K562 (cell line): ENCODE measurements around the gene KAZN. TPM values are rescaled to one million over a fixed set of nuclear protein-coding genes. Genes with fewer than 3 reads are reported as not detected.

Experiments
- ARID2 ChIP-seq: fragments of 450-650 bp; IDR thresholded peaks from 2 replicates; pipeline ENCODE4 v1.6.1; 2017; ENCODE audit warnings: antibody characterized with exemption, mild to moderate bottlenecking
- FOXP1 ChIP-seq: sonication (generic); formaldehyde crosslinking; IDR thresholded peaks from 2 replicates; pipeline ENCODE4 v1.8.0; 2022; ENCODE audit warnings: mild to moderate bottlenecking, missing genetic modification reagents
- polyA plus RNA-seq, 8 experiments: library from polyadenylated mRNA; depleted of rRNA in 4 of 8; stranded (reverse) in 5 of 8; unstranded in 3 of 8; fragments of >200 nt; fragmentation: Nextera tagmentation in 2 of 8; fragmentation: Illumina TruSeq in 1 of 8; extraction: Ambion mirVana in 2 of 8; extraction: Trizol in 1 of 8; gene quantifications; 2 replicates each; pipeline versions ENCODE4 v1.2.1 to v1.2.3, GENCODE V29; 2011 to 2014; ENCODE audit warnings: inconsistent platforms in 1 of 8, missing spikeins in 1 of 8
- total RNA-seq, 7 experiments: library from RNA; depleted of rRNA in 6 of 7; stranded (reverse); fragments of >200 nt in 6 of 7; fragmentation: Illumina TruSeq in 2 of 7; extraction: Trizol in 2 of 7; gene quantifications; 2 replicates each; pipeline versions ENCODE4 v1.2.1 to v1.2.3, GENCODE V29; 2011 to 2021; ENCODE audit warnings: low replicate concordance in 1 of 7
- TF ChIP-seq, protein P1 (sequence below), 3 experiments: fragments of 200-800 bp in 1 of 3; fragments of 250-450 bp in 1 of 3; fragments of 450-650 bp in 1 of 3; sonication (Bioruptor Pico) in 1 of 3; sonication (Bioruptor generic) in 1 of 3; formaldehyde crosslinking in 1 of 3; IDR thresholded peaks; 2 replicates each; pipeline versions ENCODE4 v1.6.1 to v1.8.0; 2016 to 2022; ENCODE audit warnings: mild to moderate bottlenecking in 2 of 3, missing genetic modification characterization in 2 of 3, missing compliant biosample characterization in 1 of 3, moderate library complexity in 1 of 3
- TF ChIP-seq, protein P2 (sequence below): fragments of 250-450 bp; sonication (Bioruptor Pico); IDR thresholded peaks from 2 replicates; pipeline ENCODE4 v1.8.0; 2022; ENCODE audit warnings: inconsistent platforms, mild to moderate bottlenecking, moderate library complexity, borderline replicate concordance
- TF ChIP-seq, protein P3 (sequence below): fragments of 200-400 bp; formaldehyde crosslinking; IDR thresholded peaks from 2 replicates; pipeline ENCODE4 v1.6.1; 2017; ENCODE audit warnings: mild to moderate bottlenecking, low read depth, low read length, moderate library complexity
- TF ChIP-seq, protein P4 (sequence below): fragments of 450-650 bp; formaldehyde crosslinking; IDR thresholded peaks from 2 replicates; pipeline ENCODE4 v1.4.0; 2020; ENCODE audit warnings: mild to moderate bottlenecking, mixed read lengths

Gene KAZN
- total and polyA plus RNA-seq, 9 of the 15 experiments (the other 6 are each of a cell fraction or from before 2014, with no cell fraction given), result 2.1 to 21.6 (median 5.4) TPM

DNA sequence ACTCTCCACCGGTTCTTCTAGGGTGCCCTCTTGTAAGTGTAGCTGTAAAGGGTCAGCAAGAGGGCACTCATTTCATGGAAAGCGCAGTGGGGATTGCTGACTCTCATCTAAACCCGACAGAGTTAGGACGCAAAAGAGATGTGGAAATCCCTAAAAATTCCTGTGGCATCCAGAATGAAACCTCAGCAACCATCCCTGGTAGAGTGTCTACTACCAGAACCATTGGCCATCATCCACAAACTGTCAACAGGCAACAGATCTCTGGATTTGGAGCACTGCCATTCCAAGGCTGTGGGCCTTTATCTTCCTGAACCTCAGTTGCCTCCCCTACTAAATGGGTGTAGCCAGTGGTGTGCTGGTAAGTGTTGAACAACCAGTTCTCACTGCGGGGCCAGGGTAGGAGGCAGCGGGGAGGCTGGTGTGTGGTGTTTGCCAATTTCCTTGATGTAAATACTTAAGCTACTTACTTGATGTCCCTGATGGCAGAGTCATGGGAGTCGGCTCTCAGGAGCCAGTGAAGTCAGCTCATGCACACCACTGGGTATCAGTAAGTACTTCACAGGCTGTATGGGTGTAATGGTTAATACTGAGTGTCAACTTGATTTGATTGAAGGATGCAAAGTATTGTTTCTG, 195.8 kb downstream of the KAZN start (continued):
- TF ChIP-seq, protein P1, sequence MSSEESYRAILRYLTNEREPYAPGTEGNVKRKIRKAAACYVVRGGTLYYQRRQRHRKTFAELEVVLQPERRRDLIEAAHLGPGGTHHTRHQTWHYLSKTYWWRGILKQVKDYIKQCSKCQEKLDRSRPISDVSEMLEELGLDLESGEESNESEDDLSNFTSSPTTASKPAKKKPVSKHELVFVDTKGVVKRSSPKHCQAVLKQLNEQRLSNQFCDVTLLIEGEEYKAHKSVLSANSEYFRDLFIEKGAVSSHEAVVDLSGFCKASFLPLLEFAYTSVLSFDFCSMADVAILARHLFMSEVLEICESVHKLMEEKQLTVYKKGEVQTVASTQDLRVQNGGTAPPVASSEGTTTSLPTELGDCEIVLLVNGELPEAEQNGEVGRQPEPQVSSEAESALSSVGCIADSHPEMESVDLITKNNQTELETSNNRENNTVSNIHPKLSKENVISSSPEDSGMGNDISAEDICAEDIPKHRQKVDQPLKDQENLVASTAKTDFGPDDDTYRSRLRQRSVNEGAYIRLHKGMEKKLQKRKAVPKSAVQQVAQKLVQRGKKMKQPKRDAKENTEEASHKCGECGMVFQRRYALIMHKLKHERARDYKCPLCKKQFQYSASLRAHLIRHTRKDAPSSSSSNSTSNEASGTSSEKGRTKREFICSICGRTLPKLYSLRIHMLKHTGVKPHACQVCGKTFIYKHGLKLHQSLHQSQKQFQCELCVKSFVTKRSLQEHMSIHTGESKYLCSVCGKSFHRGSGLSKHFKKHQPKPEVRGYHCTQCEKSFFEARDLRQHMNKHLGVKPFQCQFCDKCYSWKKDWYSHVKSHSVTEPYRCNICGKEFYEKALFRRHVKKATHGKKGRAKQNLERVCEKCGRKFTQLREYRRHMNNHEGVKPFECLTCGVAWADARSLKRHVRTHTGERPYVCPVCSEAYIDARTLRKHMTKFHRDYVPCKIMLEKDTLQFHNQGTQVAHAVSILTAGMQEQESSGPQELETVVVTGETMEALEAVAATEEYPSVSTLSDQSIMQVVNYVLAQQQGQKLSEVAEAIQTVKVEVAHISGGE (CRISPR knock-in tag; IDR thresholded peaks at IDR 0.05), result no peak
- TF ChIP-seq, protein P2, sequence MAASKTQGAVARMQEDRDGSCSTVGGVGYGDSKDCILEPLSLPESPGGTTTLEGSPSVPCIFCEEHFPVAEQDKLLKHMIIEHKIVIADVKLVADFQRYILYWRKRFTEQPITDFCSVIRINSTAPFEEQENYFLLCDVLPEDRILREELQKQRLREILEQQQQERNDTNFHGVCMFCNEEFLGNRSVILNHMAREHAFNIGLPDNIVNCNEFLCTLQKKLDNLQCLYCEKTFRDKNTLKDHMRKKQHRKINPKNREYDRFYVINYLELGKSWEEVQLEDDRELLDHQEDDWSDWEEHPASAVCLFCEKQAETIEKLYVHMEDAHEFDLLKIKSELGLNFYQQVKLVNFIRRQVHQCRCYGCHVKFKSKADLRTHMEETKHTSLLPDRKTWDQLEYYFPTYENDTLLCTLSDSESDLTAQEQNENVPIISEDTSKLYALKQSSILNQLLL (CRISPR knock-in tag), result no peak
- TF ChIP-seq FOXP1 (CRISPR knock-in tag) (no peak), ARID2 (no peak)
- TF ChIP-seq, protein P3, sequence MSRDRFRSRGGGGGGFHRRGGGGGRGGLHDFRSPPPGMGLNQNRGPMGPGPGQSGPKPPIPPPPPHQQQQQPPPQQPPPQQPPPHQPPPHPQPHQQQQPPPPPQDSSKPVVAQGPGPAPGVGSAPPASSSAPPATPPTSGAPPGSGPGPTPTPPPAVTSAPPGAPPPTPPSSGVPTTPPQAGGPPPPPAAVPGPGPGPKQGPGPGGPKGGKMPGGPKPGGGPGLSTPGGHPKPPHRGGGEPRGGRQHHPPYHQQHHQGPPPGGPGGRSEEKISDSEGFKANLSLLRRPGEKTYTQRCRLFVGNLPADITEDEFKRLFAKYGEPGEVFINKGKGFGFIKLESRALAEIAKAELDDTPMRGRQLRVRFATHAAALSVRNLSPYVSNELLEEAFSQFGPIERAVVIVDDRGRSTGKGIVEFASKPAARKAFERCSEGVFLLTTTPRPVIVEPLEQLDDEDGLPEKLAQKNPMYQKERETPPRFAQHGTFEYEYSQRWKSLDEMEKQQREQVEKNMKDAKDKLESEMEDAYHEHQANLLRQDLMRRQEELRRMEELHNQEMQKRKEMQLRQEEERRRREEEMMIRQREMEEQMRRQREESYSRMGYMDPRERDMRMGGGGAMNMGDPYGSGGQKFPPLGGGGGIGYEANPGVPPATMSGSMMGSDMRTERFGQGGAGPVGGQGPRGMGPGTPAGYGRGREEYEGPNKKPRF, result no peak
- TF ChIP-seq, protein P4, sequence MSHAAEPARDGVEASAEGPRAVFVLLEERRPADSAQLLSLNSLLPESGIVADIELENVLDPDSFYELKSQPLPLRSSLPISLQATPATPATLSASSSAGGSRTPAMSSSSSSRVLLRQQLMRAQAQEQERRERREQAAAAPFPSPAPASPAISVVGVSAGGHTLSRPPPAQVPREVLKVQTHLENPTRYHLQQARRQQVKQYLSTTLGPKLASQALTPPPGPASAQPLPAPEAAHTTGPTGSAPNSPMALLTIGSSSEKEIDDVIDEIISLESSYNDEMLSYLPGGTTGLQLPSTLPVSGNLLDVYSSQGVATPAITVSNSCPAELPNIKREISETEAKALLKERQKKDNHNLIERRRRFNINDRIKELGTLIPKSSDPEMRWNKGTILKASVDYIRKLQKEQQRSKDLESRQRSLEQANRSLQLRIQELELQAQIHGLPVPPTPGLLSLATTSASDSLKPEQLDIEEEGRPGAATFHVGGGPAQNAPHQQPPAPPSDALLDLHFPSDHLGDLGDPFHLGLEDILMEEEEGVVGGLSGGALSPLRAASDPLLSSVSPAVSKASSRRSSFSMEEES (CRISPR knock-in tag), result no peak
- TF ChIP-seq, all 486 proteins: peak for 0
